MM.1S (cell line): ENCODE measurements around the gene GPATCH3.

Experiments
- DNase-seq: peaks from one replicate; pipeline ENCODE4 v3.0.0-alpha.2; 2015
- H2AFZ ChIP-seq: fragments of 300-600 bp; sonication (generic); 2 replicates; pipeline ENCODE4 v1.6.0; 2016; ENCODE audit warnings: antibody characterized with exemption, low read length
- H3F3A ChIP-seq: fragments of 300-600 bp; sonication (generic); 2 replicates; pipeline ENCODE4 v1.6.1; 2016; ENCODE audit warnings: mild to moderate bottlenecking, antibody characterized with exemption, low read length, moderate library complexity, mixed read lengths; ENCODE audit not compliant: insufficient read depth
- H3K27ac ChIP-seq: fragments of 300-600 bp; sonication (generic); 2 replicates; pipeline ENCODE4 v1.5.1; 2016; ENCODE audit warnings: mild to moderate bottlenecking, low read length
- H3K27me3 ChIP-seq: fragments of 300-600 bp; sonication (generic); replicated peaks from 2 replicates; pipeline ENCODE4 v1.6.0; 2016; ENCODE audit warnings: low read length; ENCODE audit not compliant: insufficient read depth
- H3K36me3 ChIP-seq: fragments of 300-600 bp; sonication (generic); replicated peaks from 2 replicates; pipeline ENCODE4 v1.6.1; 2016; ENCODE audit warnings: mild to moderate bottlenecking, low read length, mixed read lengths; ENCODE audit not compliant: insufficient read depth
- H3K4me1 ChIP-seq: fragments of 300-600 bp; sonication (generic); 2 replicates; pipeline ENCODE4 v1.6.1; 2016; ENCODE audit warnings: low read length, mixed read lengths
- H3K4me2 ChIP-seq: fragments of 300-600 bp; sonication (generic); 2 replicates; pipeline ENCODE4 v1.6.0; 2016; ENCODE audit warnings: low read depth, low read length
- H3K4me3 ChIP-seq: fragments of 300-600 bp; sonication (generic); 2 replicates; pipeline ENCODE4 v1.5.1; 2016; ENCODE audit warnings: low read length, mixed read lengths
- H3K79me2 ChIP-seq: fragments of 300-600 bp; sonication (generic); 2 replicates; pipeline ENCODE4 v1.6.1; 2016; ENCODE audit warnings: mixed run types, low read length, mixed read lengths
- H3K9ac ChIP-seq: fragments of 300-600 bp; sonication (generic); 2 replicates; pipeline ENCODE4 v1.6.1; 2016; ENCODE audit warnings: low read length, mixed read lengths
- H3K9me2 ChIP-seq: fragments of 300-600 bp; sonication (generic); replicated peaks from 2 replicates; pipeline ENCODE4 v1.6.1; 2016; ENCODE audit warnings: mild to moderate bottlenecking, low read length, mixed read lengths; ENCODE audit not compliant: insufficient read depth
- H3K9me3 ChIP-seq: fragments of 300-600 bp; sonication (generic); replicated peaks from 2 replicates; pipeline ENCODE4 v1.6.1; 2016; ENCODE audit warnings: mild to moderate bottlenecking, low read length, mixed read lengths; ENCODE audit not compliant: insufficient read depth
- H4K20me1 ChIP-seq: fragments of 300-600 bp; sonication (generic); 2 replicates; pipeline ENCODE4 v1.6.1; 2016; ENCODE audit warnings: mild to moderate bottlenecking, low read length, moderate library complexity, mixed read lengths; ENCODE audit not compliant: insufficient read depth
- CTCF ChIP-seq: fragments of 300-600 bp; sonication (generic); IDR thresholded peaks from 2 replicates; pipeline ENCODE4 v1.5.1; 2016; ENCODE audit warnings: antibody characterized with exemption, low read length, mixed read lengths
- EZH2 ChIP-seq: fragments of 300-600 bp; sonication (generic); optimal IDR thresholded peaks from 2 replicates; pipeline ENCODE3; 2017; ENCODE audit warnings: low read depth, mild to moderate bottlenecking, antibody characterized with exemption, low read length, mixed read lengths
- EZH2phosphoT487 ChIP-seq: fragments of 300-600 bp; sonication (generic); IDR thresholded peaks from 2 replicates; pipeline ENCODE4 v1.6.1; 2018; ENCODE audit warnings: antibody characterized with exemption, low read length

The GPATCH3 gene

GRCh38 chr1:26915204-26915842 is 15.1 kb upstream of the GPATCH3 start:
- H3K27me3 ChIP-seq = no peaks in the 10 kb centered on the region
- H3K27ac ChIP-seq = no peak overlapping the region
- H3K4me1 ChIP-seq = no peaks in the 10 kb centered on the region
- H4K20me1 ChIP-seq = no peaks in the 10 kb centered on the region
- H3K9me2 ChIP-seq = no peaks in the 10 kb centered on the region
- no peak overlapping the region for H3K9ac ChIP-seq
- no peaks in the 10 kb centered on the region for H3K36me3 ChIP-seq
- H3F3A ChIP-seq = no peaks in the 10 kb centered on the region
- no peaks in the 10 kb centered on the region for H3K79me2 ChIP-seq
- H2AFZ ChIP-seq = no peak overlapping the region
- no peak overlapping the region for H3K4me2 ChIP-seq
- TF ChIP-seq EZH2phosphoT487 (no peak), CTCF (no peak), EZH2 (no peak)
- DNase-seq = no peak
- H3K9me3 ChIP-seq = no peaks in the 10 kb centered on the region
- no peak overlapping the region for H3K4me3 ChIP-seq

- H3K9ac ChIP-seq = no peak within 1 kb of the TSS
- no peak within 1 kb of the TSS for H3K27ac ChIP-seq
- H3K36me3 ChIP-seq = no peaks in the 10 kb centered on the region
Measured at GRCh38 chr1:26913754-26914619, 13.7 kb upstream of the GPATCH3 start, which contains the start of gene NR0B2. Gene NR0B2 (minus strand): TSS chr1:26913975. CDS start chr1:26913940, 35 bp downstream.

GRCh38 chr1:26913389-26913753 is 13.1 kb upstream of the GPATCH3 start:
- no peak for DNase-seq

More at GRCh38 chr1:26913754-26914619, 13.7 kb upstream of the GPATCH3 start, which contains the start of gene NR0B2:
- Histone ChIP-seq H3K27me3 (no peaks in the 10 kb centered on the region; the same call in 1 of the 2 replicates), H3K4me3 (no peak within 1 kb of the TSS), H3K4me1 (no peaks in the 10 kb centered on the region), H3K9me3 (no peaks in the 10 kb centered on the region), H3K9me2 (no peaks in the 10 kb centered on the region), H3F3A (no peaks in the 10 kb centered on the region), H2AFZ (no peak within 1 kb of the TSS), H3K4me2 (no peak within 1 kb of the TSS), H4K20me1 (no peaks in the 10 kb centered on the region), H3K79me2 (no peaks in the 10 kb centered on the region)
- no peak for DNase-seq
- no peak for TF ChIP-seq EZH2

More at GRCh38 chr1:26913389-26913753, 13.1 kb upstream of the GPATCH3 start:
- no peak overlapping the region for H3K4me2 ChIP-seq
- no peaks in the 10 kb centered on the region for H3K4me1 ChIP-seq
- TF ChIP-seq EZH2phosphoT487 = no peak
- TF ChIP-seq CTCF = no peak
- TF ChIP-seq EZH2 = no peak
- no peaks in the 10 kb centered on the region for H3F3A ChIP-seq
- no peak overlapping the region for H3K27ac ChIP-seq
- no peaks in the 10 kb centered on the region for H3K36me3 ChIP-seq
- H3K9me3 ChIP-seq = no peaks in the 10 kb centered on the region
- H2AFZ ChIP-seq = no peak overlapping the region
- no peak overlapping the region for H3K4me3 ChIP-seq
- H3K27me3 ChIP-seq = no peaks in the 10 kb centered on the region; the same call in 1 of the 2 replicates
- H4K20me1 ChIP-seq = no peaks in the 10 kb centered on the region
- no peaks in the 10 kb centered on the region for H3K9me2 ChIP-seq
- H3K79me2 ChIP-seq = no peaks in the 10 kb centered on the region
- H3K9ac ChIP-seq = no peak overlapping the region
